ENCODE results near the gene AIRE. TPM values are rescaled to one million over a fixed set of nuclear protein-coding genes. Genes with fewer than 3 reads are reported as not detected.

AIRE gene
- total RNA-seq, 2 experiments from 2014 or later: not detected

DNA sequence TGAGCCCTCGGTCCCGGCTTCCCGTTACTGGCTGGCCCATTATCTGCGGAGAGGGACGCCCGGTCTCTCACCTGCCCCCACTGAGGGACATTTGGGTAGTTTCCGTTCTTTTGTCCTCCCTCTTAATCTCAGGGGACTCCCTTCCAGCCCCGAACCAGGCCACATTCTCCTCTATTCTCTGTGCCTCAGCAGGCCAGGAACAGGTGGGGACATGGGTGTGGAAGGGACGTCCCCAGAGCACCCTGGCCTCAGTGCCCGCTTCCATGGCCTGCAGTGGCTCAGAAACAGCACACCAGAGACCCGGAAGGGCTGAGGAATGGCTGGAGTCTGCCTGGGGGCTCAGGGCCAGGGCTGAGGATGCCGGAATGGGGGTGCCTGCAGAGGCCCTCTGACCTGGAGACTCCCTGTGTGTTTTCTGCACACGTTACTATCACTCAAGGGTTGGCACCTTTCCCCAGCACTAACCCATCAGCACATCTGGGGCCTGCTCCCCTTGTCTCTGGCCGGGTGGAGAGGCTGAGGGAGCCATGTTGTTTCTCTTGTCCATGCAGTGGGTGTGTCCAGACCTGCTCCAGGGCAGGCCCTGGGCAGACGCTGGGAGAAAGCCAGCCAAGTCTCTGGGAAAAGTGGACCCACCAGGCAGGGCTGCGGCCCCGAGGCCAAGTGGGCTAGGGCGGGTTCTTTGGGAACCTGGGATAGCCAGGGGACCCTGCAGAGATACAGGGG, 14.0 kb upstream of the AIRE start:
- intact Hi-C loops (cut with micrococcal nuclease): no loop called here
- Mint-ChIP-seq H3K27ac (no peak overlapping the region), H3K27me3 (no peaks in the 10 kb centered on the region), H3K4me3 (no peak overlapping the region), H3K4me1 (ENCODE audit: low read depth) (no peaks in the 10 kb centered on the region), H3K9me3 (no peaks in the 10 kb centered on the region), H3K36me3 (ENCODE audit: low read depth) (no peaks in the 10 kb centered on the region)
- ATAC-seq (no peak), DNase-seq (no peak)
- CTCF ChIA-PET: no interaction called here
- TF ChIP-seq, protein P1, sequence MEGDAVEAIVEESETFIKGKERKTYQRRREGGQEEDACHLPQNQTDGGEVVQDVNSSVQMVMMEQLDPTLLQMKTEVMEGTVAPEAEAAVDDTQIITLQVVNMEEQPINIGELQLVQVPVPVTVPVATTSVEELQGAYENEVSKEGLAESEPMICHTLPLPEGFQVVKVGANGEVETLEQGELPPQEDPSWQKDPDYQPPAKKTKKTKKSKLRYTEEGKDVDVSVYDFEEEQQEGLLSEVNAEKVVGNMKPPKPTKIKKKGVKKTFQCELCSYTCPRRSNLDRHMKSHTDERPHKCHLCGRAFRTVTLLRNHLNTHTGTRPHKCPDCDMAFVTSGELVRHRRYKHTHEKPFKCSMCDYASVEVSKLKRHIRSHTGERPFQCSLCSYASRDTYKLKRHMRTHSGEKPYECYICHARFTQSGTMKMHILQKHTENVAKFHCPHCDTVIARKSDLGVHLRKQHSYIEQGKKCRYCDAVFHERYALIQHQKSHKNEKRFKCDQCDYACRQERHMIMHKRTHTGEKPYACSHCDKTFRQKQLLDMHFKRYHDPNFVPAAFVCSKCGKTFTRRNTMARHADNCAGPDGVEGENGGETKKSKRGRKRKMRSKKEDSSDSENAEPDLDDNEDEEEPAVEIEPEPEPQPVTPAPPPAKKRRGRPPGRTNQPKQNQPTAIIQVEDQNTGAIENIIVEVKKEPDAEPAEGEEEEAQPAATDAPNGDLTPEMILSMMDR (IDR thresholded peaks at IDR 0.05): no peak
- POLR2A ChIA-PET: no interaction called here

DNA sequence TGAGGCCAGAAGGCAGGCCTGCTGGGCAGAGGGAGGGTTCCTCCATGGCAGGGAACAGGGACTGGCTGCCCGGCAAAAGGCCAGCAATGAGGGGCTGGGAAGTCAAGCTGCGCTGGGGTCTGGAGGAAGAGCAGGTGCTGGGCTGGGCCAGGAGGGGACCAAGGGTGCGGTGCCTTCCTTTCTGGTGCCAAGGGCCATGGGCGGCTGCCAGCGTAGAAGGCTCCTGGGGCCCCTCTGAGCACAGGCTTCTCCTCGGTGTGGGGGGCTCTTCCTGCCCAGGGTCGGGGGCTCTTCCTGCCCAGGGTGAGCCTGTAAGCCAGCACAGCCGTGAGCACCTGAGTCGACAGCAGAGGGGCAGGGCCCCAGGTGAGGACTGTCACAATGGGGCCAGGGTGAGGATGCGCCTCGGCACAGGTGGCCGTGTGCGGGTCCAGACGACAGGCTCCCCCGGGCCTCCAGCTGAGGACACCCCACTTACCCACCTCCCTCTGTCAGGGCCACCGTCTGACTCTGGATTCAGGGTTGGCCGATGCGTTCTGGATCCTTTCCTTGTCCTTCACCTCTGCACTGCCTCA, 13.3 kb upstream of the AIRE start:
- CTCF ChIA-PET: no interaction called here
- H3K4me1 Mint-ChIP-seq (ENCODE audit: low read depth): no peaks in the 10 kb centered on the region

DNA sequence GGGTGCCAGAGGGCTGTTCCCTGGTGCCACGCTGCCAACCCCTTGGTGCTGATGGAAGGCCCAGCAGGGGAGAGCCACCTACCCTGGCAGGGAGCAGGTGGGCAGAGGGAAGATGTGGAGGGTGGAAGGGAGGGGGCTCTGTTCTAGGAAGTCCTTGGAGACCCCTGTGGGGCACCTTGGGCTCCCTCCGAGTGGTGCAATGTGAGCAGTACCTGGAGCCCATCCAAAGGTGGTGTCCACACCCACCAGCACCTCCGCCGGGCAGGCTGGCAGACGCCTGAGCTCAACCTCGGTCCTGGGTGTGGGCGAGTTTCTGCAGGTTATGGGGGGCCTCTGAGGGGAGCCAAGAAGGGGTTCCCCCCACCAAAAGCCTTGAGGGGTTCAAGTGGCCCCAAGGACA, 12.6 kb upstream of the AIRE start:
- CTCF ChIA-PET: no interaction called here
- TF ChIP-seq, protein P1 (IDR thresholded peaks at IDR 0.05): no peak
- no peak for ATAC-seq
- Mint-ChIP-seq H3K27me3 (no peaks in the 10 kb centered on the region), H3K4me1 (ENCODE audit: low read depth) (no peaks in the 10 kb centered on the region), H3K27ac (no peak overlapping the region), H3K4me3 (no peak overlapping the region), H3K9me3 (no peaks in the 10 kb centered on the region), H3K36me3 (ENCODE audit: low read depth) (no peaks in the 10 kb centered on the region)
- intact Hi-C loops (cut with micrococcal nuclease): no loop called here
- DNase-seq: no peak
- POLR2A ChIA-PET: no interaction called here

More for the DNA sequence above, 13.3 kb upstream of the AIRE start:
- Mint-ChIP-seq H3K27ac (no peak overlapping the region), H3K4me3 (no peak overlapping the region), H3K27me3 (no peaks in the 10 kb centered on the region), H3K9me3 (no peaks in the 10 kb centered on the region), H3K36me3 (ENCODE audit: low read depth) (no peaks in the 10 kb centered on the region)
- TF ChIP-seq, protein P1 (IDR thresholded peaks at IDR 0.05): no peak
- POLR2A ChIA-PET: no interaction called here
- no peak for ATAC-seq
- no peak for DNase-seq
- intact Hi-C loops (cut with micrococcal nuclease): no loop called here

DNA sequence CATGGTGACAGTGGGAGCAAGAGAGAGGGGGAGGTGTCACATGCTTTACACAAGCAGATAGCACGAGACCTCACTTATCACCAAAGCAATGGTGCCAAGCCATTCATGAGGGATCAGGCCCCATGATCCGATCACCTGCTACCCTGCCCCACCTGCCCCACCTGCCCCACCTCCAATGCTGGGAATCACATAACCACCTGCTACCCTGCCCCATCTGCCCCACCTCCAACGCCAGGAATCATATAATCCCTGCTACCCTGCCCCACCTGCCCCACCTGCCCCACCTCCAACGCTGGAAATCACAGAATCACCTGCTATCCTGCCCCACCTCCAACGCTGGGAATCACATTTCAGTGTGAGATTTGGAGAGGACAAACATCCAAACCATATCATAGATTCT, 10.6 kb upstream of the AIRE start:
- H3K4me1 Mint-ChIP-seq (ENCODE audit: low read depth): no peaks in the 10 kb centered on the region
- DNase-seq (no peak), ATAC-seq (no peak)
- H3K4me3 Mint-ChIP-seq: no peak overlapping the region
- no peaks in the 10 kb centered on the region for H3K9me3 Mint-ChIP-seq
- no peak overlapping the region for H3K27ac Mint-ChIP-seq
- CTCF ChIA-PET: no interaction called here
- H3K36me3 Mint-ChIP-seq (ENCODE audit: low read depth): no peaks in the 10 kb centered on the region
- H3K27me3 Mint-ChIP-seq: no peaks in the 10 kb centered on the region
- intact Hi-C loops (cut with micrococcal nuclease): no loop called here
- TF ChIP-seq, protein P1 (IDR thresholded peaks at IDR 0.05): no peak
- POLR2A ChIA-PET: no interaction called here

DNA sequence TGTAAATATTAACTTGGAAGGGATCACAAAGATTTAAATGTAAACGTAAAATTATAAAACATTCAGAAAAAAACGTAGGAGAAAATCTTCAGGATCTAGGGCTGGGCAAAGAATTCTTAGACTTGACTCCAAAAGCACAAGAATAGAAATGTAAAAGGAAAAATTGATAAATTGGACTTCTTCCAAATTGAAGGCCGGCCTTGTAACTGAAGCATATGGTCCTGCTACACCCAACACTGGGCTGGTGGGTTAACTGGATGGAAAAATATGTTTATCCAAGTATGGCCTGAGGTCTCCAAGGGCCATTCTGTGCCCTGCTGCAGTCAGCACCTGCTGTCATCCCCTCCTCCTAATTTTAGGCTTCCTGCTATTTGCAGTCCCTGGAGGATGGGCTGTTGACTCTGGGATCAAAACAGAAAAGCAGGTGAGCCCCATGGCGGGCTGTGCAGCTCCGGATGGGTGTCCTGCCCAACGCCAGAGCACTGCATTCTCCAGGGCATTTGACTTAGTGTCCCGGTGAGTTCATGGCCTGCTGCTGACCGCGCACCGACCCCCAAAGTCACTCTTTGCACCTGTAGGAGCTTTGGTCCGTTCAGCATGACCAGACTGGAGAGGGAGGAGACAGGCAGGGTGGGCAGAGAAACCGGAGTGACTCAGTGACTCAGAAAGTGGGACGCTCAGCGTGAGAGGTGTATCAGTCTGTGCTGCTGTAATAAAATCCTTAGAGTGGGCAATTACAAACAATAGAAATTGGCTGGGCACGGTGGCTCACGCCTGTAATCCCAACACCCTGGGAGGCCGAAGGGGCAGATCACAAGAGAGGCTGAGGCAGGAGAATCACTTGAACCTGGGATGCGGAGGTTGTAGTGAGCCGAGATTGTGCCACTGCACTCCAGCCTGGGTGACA, 6.1 kb upstream of the AIRE start:
- CTCF ChIA-PET: no interaction called here

More for the DNA sequence above, 6.1 kb upstream of the AIRE start:
- no peak overlapping the region for H3K27ac Mint-ChIP-seq
- DNase-seq (no peak), ATAC-seq (no peak)
- intact Hi-C loops (cut with micrococcal nuclease): no loop called here
- H3K36me3 Mint-ChIP-seq (ENCODE audit: low read depth): no peaks in the 10 kb centered on the region
- TF ChIP-seq, protein P1 (IDR thresholded peaks at IDR 0.05): no peak
- no peaks in the 10 kb centered on the region for H3K4me1 Mint-ChIP-seq (ENCODE audit: low read depth)
- H3K4me3 Mint-ChIP-seq: no peak overlapping the region
- POLR2A ChIA-PET: no interaction called here
- H3K9me3 Mint-ChIP-seq: no peaks in the 10 kb centered on the region
- H3K27me3 Mint-ChIP-seq: no peaks in the 10 kb centered on the region

Measured in activated CD8-positive, alpha-beta T cell treated with anti-CD3 and anti-CD28 coated beads for 36 hours (primary cell).